ENCODE results near the gene PPIL6. TPM values are rescaled to one million over a fixed set of nuclear protein-coding genes. Genes with fewer than 3 reads are reported as not detected.

PPIL6 gene
- total RNA-seq, 2 donors from 2014 or later, result 0.39 TPM; not detected in 1

GRCh38 chr6:109360281-109360680 lies 80.1 kb downstream of the PPIL6 start:
- H3K4me3 Mint-ChIP-seq, result no peak overlapping the region
- no peaks in the 10 kb centered on the region for H3K9me3 Mint-ChIP-seq
- no peaks in the 10 kb centered on the region for H3K27me3 Mint-ChIP-seq
- H3K36me3 Mint-ChIP-seq (ENCODE audit: low read depth), result peaks cover 99% of the 10 kb centered on the region
- H3K27ac Mint-ChIP-seq, result no peak overlapping the region
- peaks cover 13% of the 10 kb centered on the region for H3K4me1 Mint-ChIP-seq
- ATAC-seq (replicated peaks), result no peak

DNA sequence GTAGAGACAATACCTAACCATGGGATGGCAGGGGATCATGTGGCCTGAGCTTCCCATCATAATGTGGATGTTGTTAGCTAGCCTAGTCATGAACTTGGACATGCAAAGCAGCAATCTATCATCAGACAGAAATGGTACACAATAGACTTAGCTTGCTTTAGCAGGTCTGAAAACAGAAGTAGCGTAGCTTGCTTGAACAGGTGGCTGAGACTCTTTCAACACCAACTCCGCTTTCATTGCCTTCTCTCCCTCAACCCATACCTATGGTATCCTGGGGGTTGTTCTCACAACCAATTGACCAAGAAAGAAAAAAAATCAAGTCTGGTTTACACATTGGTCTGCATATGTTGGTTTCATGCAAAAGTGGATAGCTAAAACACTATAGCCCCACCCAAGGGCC lies 81.2 kb downstream of the PPIL6 start:
- H3K9me3 Mint-ChIP-seq, result no peaks in the 10 kb centered on the region
- ATAC-seq (replicated peaks), result no peak

GRCh38 chr6:109358204-109358603 lies 82.2 kb downstream of the PPIL6 start:
- H3K4me1 Mint-ChIP-seq, result peaks cover 5% of the 10 kb centered on the region

More for the DNA sequence above, 81.2 kb downstream of the PPIL6 start:
- H3K27ac Mint-ChIP-seq, result no peak overlapping the region
- no peak overlapping the region for H3K4me3 Mint-ChIP-seq
- H3K27me3 Mint-ChIP-seq, result no peaks in the 10 kb centered on the region
- H3K4me1 Mint-ChIP-seq, result peaks cover 5% of the 10 kb centered on the region
- H3K36me3 Mint-ChIP-seq (ENCODE audit: low read depth), result peaks cover 95% of the 10 kb centered on the region

DNA sequence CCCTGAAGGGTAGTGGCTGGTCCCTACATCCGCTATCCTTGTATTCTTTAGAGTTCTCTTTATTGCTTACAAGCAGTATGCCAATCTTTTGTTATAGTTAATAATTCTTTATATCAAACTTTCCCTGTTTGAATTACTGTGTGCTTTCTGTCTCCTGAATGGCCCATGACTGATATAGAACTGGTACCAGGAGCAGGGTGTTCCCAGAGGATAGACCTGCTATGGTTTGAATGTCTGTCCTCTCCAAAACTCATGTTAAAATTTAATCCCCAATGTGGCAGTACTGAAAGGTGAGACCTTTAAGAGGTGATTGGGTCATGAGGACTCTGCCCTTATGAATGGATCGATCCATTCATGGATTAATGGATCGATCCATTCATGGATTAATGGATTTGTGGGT lies 84.2 kb downstream of the PPIL6 start:
- Mint-ChIP-seq H3K9me3 (no peaks in the 10 kb centered on the region), H3K4me3 (no peak overlapping the region), H3K4me1 (peaks cover 15% of the 10 kb centered on the region), H3K36me3 (ENCODE audit: low read depth) (peaks cover 92% of the 10 kb centered on the region), H3K27ac (no peak overlapping the region), H3K27me3 (no peaks in the 10 kb centered on the region)
- no peak for ATAC-seq (replicated peaks)

More at GRCh38 chr6:109358204-109358603, 82.2 kb downstream of the PPIL6 start:
- Mint-ChIP-seq H3K9me3 (no peaks in the 10 kb centered on the region), H3K36me3 (ENCODE audit: low read depth) (peaks cover 95% of the 10 kb centered on the region), H3K27ac (no peak overlapping the region), H3K27me3 (no peaks in the 10 kb centered on the region), H3K4me3 (no peak overlapping the region)
- ATAC-seq (replicated peaks), result no peak

DNA sequence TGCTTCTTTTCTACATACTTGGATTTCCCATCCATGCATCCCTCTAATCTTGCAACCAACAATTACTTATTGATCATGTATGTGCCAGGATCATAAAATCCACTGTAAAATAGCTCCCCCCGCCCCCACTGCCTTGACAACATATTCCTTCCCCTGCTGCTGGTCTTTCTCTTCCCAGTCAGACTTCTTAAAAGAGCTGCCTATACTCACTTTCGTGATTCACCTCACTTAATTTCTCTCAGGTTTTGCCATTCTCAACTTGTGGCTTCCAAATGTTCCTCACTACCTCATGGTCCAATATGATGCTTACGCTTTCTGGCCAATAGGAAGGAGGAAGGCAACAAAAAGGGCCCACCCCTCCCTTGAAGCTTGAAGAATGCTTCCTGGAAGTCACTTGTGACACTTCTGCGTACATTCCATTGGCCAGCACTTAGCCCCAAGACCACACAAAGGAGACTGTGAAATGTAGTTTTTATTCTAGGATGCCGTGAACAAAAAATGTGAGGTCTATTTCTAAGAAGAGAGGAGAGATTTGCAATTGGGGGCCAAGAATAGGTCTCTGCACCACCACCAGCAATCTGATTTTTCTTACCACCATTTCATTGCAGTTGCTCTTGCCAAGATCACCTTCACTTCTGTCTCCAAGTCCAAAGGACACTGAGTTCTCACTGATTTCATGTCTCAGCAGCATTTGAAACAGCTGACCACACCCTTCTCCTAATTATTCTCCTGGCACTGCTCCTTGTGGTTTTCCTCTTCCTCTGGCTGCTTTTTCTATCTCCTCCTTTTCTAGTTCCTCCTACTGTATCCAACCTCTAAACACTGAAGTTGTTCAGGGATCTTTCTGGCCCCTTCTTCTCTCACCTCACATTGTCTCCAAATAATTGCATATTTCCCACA lies 88.9 kb downstream of the PPIL6 start:
- Mint-ChIP-seq H3K36me3 (ENCODE audit: low read depth) (peaks cover 48% of the 10 kb centered on the region), H3K9me3 (no peaks in the 10 kb centered on the region), H3K27ac (peak overlapping the region; percentile 29), H3K27me3 (no peaks in the 10 kb centered on the region), H3K4me3 (no peak overlapping the region), H3K4me1 (peaks cover 12% of the 10 kb centered on the region)
- ATAC-seq (replicated peaks), result no peak

DNA sequence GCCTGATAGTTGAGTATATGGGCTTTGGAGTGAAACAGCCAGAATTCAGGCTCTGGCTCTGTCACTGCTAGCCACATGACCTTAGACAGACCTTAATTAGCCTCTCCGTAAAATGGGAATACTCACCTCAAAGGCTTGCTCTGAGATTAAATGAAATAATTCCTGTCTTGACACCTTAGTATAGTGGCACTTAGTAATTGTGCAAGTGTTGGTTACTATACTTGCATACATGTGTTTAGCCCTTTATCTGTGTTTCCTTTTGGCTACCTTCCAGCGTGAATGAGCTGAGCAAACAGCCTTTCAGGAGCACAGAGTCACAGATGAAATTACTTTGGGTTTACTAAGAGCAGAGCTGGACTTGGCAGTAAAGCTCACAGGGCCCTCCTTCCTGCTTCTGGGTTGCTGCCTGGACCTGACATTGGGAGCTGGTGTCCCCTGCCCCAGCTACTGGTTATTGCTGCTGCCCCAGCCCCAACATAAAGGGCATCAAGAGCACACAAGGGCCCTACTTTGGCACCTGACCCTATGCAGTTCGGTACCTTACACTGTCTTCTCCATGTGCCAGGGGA lies 90.9 kb downstream of the PPIL6 start:
- ATAC-seq (replicated peaks), result no peak
- Mint-ChIP-seq H3K9me3 (no peaks in the 10 kb centered on the region), H3K27me3 (no peaks in the 10 kb centered on the region), H3K4me1 (peaks cover 12% of the 10 kb centered on the region), H3K4me3 (no peak overlapping the region), H3K36me3 (ENCODE audit: low read depth) (peaks cover 32% of the 10 kb centered on the region), H3K27ac (peak overlapping the region; percentile 43)

- Mint-ChIP-seq H3K4me1 (peaks cover 12% of the 10 kb centered on the region), H3K27ac (no peak overlapping the region), H3K36me3 (ENCODE audit: low read depth) (peaks cover 19% of the 10 kb centered on the region), H3K9me3 (no peaks in the 10 kb centered on the region), H3K4me3 (no peak overlapping the region), H3K27me3 (no peaks in the 10 kb centered on the region)
- ATAC-seq (replicated peaks), result no peak
These were observed 92.2 kb downstream of the PPIL6 start for GRCh38 chr6:109348226-109348625.

DNA sequence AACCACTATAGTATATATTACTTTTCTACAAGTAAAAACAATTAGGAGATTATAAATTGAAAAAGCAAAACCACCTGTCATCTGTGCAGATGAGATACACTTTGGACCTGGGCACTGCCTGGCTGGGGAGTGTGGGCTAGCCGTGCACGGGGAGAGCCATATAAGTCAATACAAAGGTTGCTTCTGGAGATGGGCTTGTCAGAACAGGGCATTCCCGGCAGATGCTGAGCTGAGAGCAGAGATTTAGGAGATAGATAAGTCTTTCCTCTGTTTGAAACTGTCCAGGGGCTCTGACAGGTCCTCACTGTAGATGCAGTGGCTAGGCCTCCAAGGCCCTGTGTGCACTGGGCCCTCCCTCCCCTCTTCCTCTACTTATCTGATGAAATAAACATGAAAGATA lies 92.6 kb downstream of the PPIL6 start:
- no peak for ATAC-seq (replicated peaks)
- Mint-ChIP-seq H3K4me1 (peaks cover 12% of the 10 kb centered on the region), H3K27me3 (no peaks in the 10 kb centered on the region), H3K27ac (no peak overlapping the region), H3K9me3 (no peaks in the 10 kb centered on the region), H3K36me3 (ENCODE audit: low read depth) (peaks cover 15% of the 10 kb centered on the region), H3K4me3 (no peak overlapping the region)

DNA sequence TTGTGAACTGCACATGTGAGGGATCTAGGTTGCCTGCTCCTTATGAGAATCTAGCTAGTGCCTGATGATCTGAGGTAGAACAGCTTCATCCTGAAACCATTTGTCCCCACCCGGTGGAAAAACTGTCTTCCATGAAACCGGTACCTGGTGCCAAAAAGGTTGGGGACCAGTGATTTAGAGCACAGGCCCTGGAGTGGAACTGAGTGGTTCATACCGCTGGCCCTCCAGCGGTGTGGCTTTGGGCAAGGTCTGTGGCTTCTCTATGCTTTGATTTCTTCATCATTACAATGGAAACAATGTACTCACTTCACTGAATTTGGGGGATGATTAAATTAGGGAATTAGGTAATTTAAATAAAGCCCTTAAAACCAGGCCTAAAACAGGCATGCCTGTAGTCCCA lies 94.4 kb downstream of the PPIL6 start:
- no peak for ATAC-seq (replicated peaks)
- no peak overlapping the region for H3K4me3 Mint-ChIP-seq

GRCh38 chr6:109344226-109344625 lies 96.2 kb downstream of the PPIL6 start:
- no peaks in the 10 kb centered on the region for H3K36me3 Mint-ChIP-seq (ENCODE audit: low read depth)
- ATAC-seq (replicated peaks), result no peak
- H3K27me3 Mint-ChIP-seq, result no peaks in the 10 kb centered on the region
- no peaks in the 10 kb centered on the region for H3K4me1 Mint-ChIP-seq
- peak overlapping the region; percentile 32 for H3K27ac Mint-ChIP-seq
- no peak overlapping the region for H3K4me3 Mint-ChIP-seq
- no peaks in the 10 kb centered on the region for H3K9me3 Mint-ChIP-seq

More for the DNA sequence above, 94.4 kb downstream of the PPIL6 start:
- no peak overlapping the region for H3K27ac Mint-ChIP-seq
- H3K4me1 Mint-ChIP-seq, result peaks cover under 1% of the 10 kb centered on the region
- H3K27me3 Mint-ChIP-seq, result no peaks in the 10 kb centered on the region
- peaks cover under 1% of the 10 kb centered on the region for H3K36me3 Mint-ChIP-seq (ENCODE audit: low read depth)
- no peaks in the 10 kb centered on the region for H3K9me3 Mint-ChIP-seq

DNA sequence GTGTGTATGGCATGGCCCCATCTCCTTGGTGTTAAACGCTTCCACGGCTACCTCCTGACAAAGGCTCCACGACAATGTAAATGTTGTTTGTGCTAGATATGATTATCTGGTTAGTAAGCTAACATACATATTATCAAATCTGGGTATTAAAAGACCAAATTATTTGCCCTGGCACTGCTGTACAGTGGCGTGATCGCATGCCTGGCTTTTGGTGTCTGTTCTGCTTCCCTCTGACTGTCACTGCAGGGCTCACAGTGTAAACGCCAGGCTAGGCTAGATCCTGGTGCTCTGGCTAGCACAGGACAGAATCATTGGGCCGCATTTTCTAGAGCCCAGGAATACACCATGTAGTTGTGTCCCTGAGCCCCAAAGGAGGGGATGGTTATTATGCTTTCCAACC lies 96.9 kb downstream of the PPIL6 start:
- no peaks in the 10 kb centered on the region for H3K9me3 Mint-ChIP-seq

GRCh38 chr6:109342911-109343310 lies 97.5 kb downstream of the PPIL6 start:
- no peak for ATAC-seq (replicated peaks)
- no peaks in the 10 kb centered on the region for H3K4me1 Mint-ChIP-seq
- no peaks in the 10 kb centered on the region for H3K9me3 Mint-ChIP-seq
- H3K36me3 Mint-ChIP-seq (ENCODE audit: low read depth), result no peaks in the 10 kb centered on the region
- H3K27me3 Mint-ChIP-seq, result no peaks in the 10 kb centered on the region
- no peak overlapping the region for H3K27ac Mint-ChIP-seq
- no peak overlapping the region for H3K4me3 Mint-ChIP-seq

More for the DNA sequence above, 96.9 kb downstream of the PPIL6 start:
- Mint-ChIP-seq H3K36me3 (ENCODE audit: low read depth) (no peaks in the 10 kb centered on the region), H3K4me3 (no peak overlapping the region), H3K4me1 (no peaks in the 10 kb centered on the region), H3K27me3 (no peaks in the 10 kb centered on the region), H3K27ac (no peak overlapping the region)
- no peak for ATAC-seq (replicated peaks)

GRCh38 chr6:109342506-109342905 lies 97.9 kb downstream of the PPIL6 start:
- H3K27me3 Mint-ChIP-seq, result no peaks in the 10 kb centered on the region
- H3K9me3 Mint-ChIP-seq, result no peaks in the 10 kb centered on the region
- H3K36me3 Mint-ChIP-seq (ENCODE audit: low read depth), result no peaks in the 10 kb centered on the region
- H3K4me3 Mint-ChIP-seq, result no peak overlapping the region
- no peak for ATAC-seq (replicated peaks)
- no peak overlapping the region for H3K27ac Mint-ChIP-seq
- H3K4me1 Mint-ChIP-seq, result no peaks in the 10 kb centered on the region

GRCh38 chr6:109340811-109341210 lies 99.6 kb downstream of the PPIL6 start:
- Mint-ChIP-seq H3K9me3 (no peaks in the 10 kb centered on the region), H3K36me3 (ENCODE audit: low read depth) (no peaks in the 10 kb centered on the region), H3K4me3 (no peak overlapping the region), H3K4me1 (no peaks in the 10 kb centered on the region), H3K27ac (no peak overlapping the region), H3K27me3 (no peaks in the 10 kb centered on the region)
- ATAC-seq (replicated peaks), result no peak
